ENCODE results near the gene SMAP1. TPM values are rescaled to one million over a fixed set of nuclear protein-coding genes. Genes with fewer than 3 reads are reported as not detected.

The SMAP1 gene
- polyA plus RNA-seq, 3 donors = 12.6 to 22.1 (median 20.3) TPM

DNA sequence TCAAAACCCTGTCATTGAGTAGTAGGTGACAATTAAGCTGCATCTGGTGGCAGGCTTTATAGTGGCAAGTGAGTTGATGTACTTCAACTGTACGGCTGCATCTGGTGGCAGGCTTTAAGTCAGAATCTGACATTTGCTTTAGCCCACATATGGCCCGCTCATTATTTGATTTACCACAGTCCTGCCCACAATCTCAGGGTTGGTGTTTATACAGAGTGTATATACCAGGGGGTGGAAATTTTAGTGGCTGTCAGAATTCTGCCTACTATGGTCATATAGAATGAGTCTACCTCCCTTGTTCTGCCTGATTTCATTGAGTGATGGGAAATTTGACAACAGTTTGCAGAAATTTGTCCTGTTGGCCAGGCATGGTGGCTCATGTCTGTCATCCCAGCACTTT is 112.3 kb downstream of the SMAP1 start:
- Histone ChIP-seq H3K4me3 (replicated peaks in 1 of 3; ENCODE audit: low read depth in 2 of 3, low read length in 3 of 3) (no peak overlapping the region), H3K27ac (ENCODE audit: low read depth in 1 of 2, low read length in 2 of 2) (no peak overlapping the region), H2AFZ (ENCODE audit: insufficient read depth, low read depth, low read length, poor library complexity, severe bottlenecking) (no peak overlapping the region), H3K36me3 (replicated peaks in 1 of 2; ENCODE audit: control insufficient read depth in 1 of 2, insufficient read depth in 2 of 2, low read length in 2 of 2) (peaks cover 0 to 34% of the 10 kb centered on the region in 2 donors), H3K79me2 (ENCODE audit: insufficient read depth, low read length) (no peaks in the 10 kb centered on the region), H3K9ac (ENCODE audit: insufficient read depth, low read length, poor library complexity, severe bottlenecking) (no peak overlapping the region), H3K4me1 (ENCODE audit: control insufficient read depth in 1 of 2, insufficient read depth in 2 of 2, low read length in 2 of 2) (no peaks in the 10 kb centered on the region), H3K27me3 (ENCODE audit: control insufficient read depth in 2 of 2, insufficient read depth in 2 of 2, low read length in 2 of 2) (no peaks in the 10 kb centered on the region), H3K9me3 (replicated peaks in 1 of 2; ENCODE audit: control insufficient read depth in 1 of 2, insufficient read depth in 1 of 2, low read length in 2 of 2) (peaks cover 20 to 22% of the 10 kb centered on the region in 2 donors), H4K20me1 (ENCODE audit: insufficient read depth, low read length) (no peaks in the 10 kb centered on the region), H3K4me2 (replicated peaks; ENCODE audit: extremely low read depth, low read length, poor library complexity, severe bottlenecking) (no peak overlapping the region)
- Mint-ChIP-seq H3K4me3 (no peak overlapping the region), H3K4me1 (no peaks in the 10 kb centered on the region), H3K27ac (no peak overlapping the region), H3K27me3 (ENCODE audit: low read depth in 3 of 3) (no peaks in the 10 kb centered on the region), H3K9me3 (peaks cover 32 to 39% (median 35%) of the 10 kb centered on the region in 7 donors), H3K36me3 (peaks cover 32 to 54% of the 10 kb centered on the region in 2 donors)
- no CpG with 5 or more reads among the region's 2 CpGs for WGBS (ENCODE audit: insufficient coverage)
- DNase-seq = no peak
- TF ChIP-seq, protein P1, sequence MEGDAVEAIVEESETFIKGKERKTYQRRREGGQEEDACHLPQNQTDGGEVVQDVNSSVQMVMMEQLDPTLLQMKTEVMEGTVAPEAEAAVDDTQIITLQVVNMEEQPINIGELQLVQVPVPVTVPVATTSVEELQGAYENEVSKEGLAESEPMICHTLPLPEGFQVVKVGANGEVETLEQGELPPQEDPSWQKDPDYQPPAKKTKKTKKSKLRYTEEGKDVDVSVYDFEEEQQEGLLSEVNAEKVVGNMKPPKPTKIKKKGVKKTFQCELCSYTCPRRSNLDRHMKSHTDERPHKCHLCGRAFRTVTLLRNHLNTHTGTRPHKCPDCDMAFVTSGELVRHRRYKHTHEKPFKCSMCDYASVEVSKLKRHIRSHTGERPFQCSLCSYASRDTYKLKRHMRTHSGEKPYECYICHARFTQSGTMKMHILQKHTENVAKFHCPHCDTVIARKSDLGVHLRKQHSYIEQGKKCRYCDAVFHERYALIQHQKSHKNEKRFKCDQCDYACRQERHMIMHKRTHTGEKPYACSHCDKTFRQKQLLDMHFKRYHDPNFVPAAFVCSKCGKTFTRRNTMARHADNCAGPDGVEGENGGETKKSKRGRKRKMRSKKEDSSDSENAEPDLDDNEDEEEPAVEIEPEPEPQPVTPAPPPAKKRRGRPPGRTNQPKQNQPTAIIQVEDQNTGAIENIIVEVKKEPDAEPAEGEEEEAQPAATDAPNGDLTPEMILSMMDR (IDR thresholded peaks at IDR 0.05) = no peak
- intact Hi-C loops (cut with micrococcal nuclease) = no loop called here

DNA sequence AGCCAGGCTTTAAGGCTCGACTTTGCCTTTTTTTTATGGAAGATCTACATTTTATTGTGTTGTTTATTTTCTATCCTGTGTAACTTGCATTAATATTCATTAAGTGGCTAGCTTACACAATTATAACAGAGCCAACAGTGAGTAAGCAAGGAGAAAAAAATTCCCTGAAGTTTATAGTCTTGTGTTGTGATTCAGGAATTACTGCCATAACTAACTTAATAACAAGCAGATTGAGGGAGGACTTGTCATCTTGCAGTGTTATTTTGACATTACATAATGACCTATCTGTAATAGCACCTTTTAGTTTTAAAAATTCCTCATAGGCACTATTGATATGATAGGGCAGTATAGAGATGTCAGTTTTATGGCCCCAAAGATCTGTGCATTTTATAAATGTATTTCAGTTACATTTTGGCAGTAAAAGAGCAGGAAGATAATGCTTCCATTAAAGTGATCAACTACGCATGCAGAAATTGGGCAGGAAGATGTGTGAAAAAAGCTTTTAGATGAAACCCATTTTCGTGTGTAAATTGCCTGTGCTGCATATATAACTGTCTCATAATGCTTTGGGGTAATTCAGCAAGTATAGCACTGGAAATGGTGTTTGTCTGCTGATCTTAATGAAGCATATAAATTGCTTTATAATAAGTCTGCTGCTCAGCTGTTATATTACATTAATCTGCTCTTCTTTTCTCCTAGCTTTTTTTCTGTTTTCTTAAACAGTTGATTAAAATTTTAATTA is 123.0 kb downstream of the SMAP1 start:
- no peak overlapping the region for H3K9ac ChIP-seq (ENCODE audit: insufficient read depth, low read length, poor library complexity, severe bottlenecking)
- no peak for DNase-seq
- H3K4me1 ChIP-seq (ENCODE audit: control insufficient read depth in 1 of 2, insufficient read depth in 2 of 2, low read length in 2 of 2) = no peaks in the 10 kb centered on the region
- TF ChIP-seq, protein P1 (IDR thresholded peaks at IDR 0.05) = no peak
- no peak overlapping the region for H3K4me2 ChIP-seq (replicated peaks; ENCODE audit: extremely low read depth, low read length, poor library complexity, severe bottlenecking)
- no peak overlapping the region for H2AFZ ChIP-seq (ENCODE audit: insufficient read depth, low read depth, low read length, poor library complexity, severe bottlenecking)
- peaks cover 3 to 5% of the 10 kb centered on the region in 2 donors for H3K36me3 Mint-ChIP-seq
- peaks cover 0 to 3% of the 10 kb centered on the region in 2 donors for H3K9me3 ChIP-seq (replicated peaks in 1 of 2; ENCODE audit: control insufficient read depth in 1 of 2, insufficient read depth in 1 of 2, low read length in 2 of 2)
- H3K27me3 ChIP-seq (ENCODE audit: control insufficient read depth in 2 of 2, insufficient read depth in 2 of 2, low read length in 2 of 2) = no peaks in the 10 kb centered on the region
- H3K79me2 ChIP-seq (ENCODE audit: insufficient read depth, low read length) = no peaks in the 10 kb centered on the region
- H3K4me3 Mint-ChIP-seq = no peak overlapping the region
- no peaks in the 10 kb centered on the region for H3K4me1 Mint-ChIP-seq
- peaks cover 1 to 17% (median 8%) of the 10 kb centered on the region in 7 donors for H3K9me3 Mint-ChIP-seq
- H3K27me3 Mint-ChIP-seq (ENCODE audit: low read depth in 3 of 3) = no peaks in the 10 kb centered on the region
- no peak overlapping the region for H3K27ac ChIP-seq (ENCODE audit: low read depth in 1 of 2, low read length in 2 of 2)
- no peak overlapping the region for H3K4me3 ChIP-seq (replicated peaks in 1 of 3; ENCODE audit: low read depth in 2 of 3, low read length in 3 of 3)
- no peaks in the 10 kb centered on the region for H4K20me1 ChIP-seq (ENCODE audit: insufficient read depth, low read length)
- no peak overlapping the region for H3K27ac Mint-ChIP-seq
- 100% methylated on average over 1 of the region's 3 CpGs for WGBS (ENCODE audit: insufficient coverage)
- no peaks in the 10 kb centered on the region for H3K36me3 ChIP-seq (replicated peaks in 1 of 2; ENCODE audit: control insufficient read depth in 1 of 2, insufficient read depth in 2 of 2, low read length in 2 of 2)
- intact Hi-C loops (cut with micrococcal nuclease) = no loop called here
